Bronchial epithelial cell (primary cell): ENCODE measurements around the gene NHS. TPM values are rescaled to one million over a fixed set of nuclear protein-coding genes. Genes with fewer than 3 reads are reported as not detected.

Experiments
- DNase-seq: peaks from one replicate; pipeline ENCODE4 v3.0.0-alpha.2; 2010; ENCODE audit warnings: low read depth
- FAIRE-seq: peaks from 2 replicates; lab custom pipeline; 2011; peaks lifted over from hg19 to GRCh38; lab: Jason Lieb, UNC
- H3K27me3 ChIP-seq: 2 replicates; pipeline ENCODE4 v1.5.1; 2011; ENCODE audit warnings: low read length; ENCODE audit not compliant: control insufficient read depth, insufficient read depth
- H3K36me3 ChIP-seq: 2 replicates; pipeline ENCODE4 v1.5.1; 2011; ENCODE audit warnings: low read length; ENCODE audit not compliant: control insufficient read depth, insufficient read depth
- H3K4me3 ChIP-seq: 2 replicates; pipeline ENCODE4 v1.5.1; 2011; ENCODE audit warnings: mild to moderate bottlenecking, low read depth, low read length, control low read depth
- total RNA-seq: library from RNA; depleted of rRNA; stranded (reverse); fragments of >200 nt; gene quantifications from 2 replicates; pipeline ENCODE4 v1.2.1, GENCODE V29; 2014
- TF ChIP-seq, protein P1 (sequence below): IDR thresholded peaks from 2 replicates; pipeline ENCODE4 v1.5.1; 2011; ENCODE audit warnings: mild to moderate bottlenecking, moderate library complexity, low read length, control low read depth, inconsistent platforms; ENCODE audit not compliant: insufficient read depth, severe bottlenecking

The NHS gene
- total RNA-seq, 1 donor from 2014 or later, result 0.79 TPM

DNA sequence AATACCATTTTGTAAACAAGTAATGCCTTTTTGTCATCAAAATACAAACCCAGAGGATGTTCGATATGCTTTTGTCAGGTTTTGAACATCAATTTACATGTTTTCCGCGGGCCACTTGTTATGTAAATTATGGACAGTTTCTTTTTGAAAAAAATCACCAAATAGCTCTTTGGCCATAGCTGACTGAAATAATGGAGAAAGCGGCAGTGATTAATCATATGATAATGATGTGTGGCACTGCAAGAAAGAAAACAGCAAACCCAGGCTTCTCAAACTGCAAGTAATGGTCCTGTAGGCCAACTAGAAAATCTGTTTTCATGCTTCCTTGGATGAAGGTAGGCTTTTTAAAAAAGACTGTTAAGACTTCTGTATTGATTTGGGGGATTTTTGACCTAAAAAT lies 346.7 kb downstream of the NHS start:
- FAIRE-seq, result no peak
- H3K4me3 ChIP-seq, result no peak overlapping the region

DNA sequence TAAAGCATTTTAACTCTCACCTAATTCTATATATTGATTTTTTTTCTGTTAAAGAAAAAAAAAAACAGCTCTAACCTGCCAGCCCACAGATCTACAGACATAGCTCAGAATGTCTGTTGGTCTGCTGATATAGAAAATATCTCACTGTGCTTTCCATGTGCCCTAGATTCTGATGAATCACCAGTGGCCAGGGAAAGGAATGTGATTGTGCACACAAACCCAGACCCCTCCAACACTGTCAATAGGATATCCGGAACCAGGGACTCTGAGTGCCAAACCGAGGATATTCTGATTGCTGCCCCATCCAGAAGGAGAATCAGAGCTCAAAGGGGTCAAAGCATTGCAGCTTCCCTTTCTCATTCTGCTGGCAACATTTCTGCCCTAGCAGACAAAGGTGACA lies 350.2 kb downstream of the NHS start:
- Histone ChIP-seq H3K27me3 (no peaks in the 10 kb centered on the region), H3K36me3 (no peaks in the 10 kb centered on the region), H3K4me3 (no peak overlapping the region)
- FAIRE-seq, result no peak
- TF ChIP-seq, protein P1, sequence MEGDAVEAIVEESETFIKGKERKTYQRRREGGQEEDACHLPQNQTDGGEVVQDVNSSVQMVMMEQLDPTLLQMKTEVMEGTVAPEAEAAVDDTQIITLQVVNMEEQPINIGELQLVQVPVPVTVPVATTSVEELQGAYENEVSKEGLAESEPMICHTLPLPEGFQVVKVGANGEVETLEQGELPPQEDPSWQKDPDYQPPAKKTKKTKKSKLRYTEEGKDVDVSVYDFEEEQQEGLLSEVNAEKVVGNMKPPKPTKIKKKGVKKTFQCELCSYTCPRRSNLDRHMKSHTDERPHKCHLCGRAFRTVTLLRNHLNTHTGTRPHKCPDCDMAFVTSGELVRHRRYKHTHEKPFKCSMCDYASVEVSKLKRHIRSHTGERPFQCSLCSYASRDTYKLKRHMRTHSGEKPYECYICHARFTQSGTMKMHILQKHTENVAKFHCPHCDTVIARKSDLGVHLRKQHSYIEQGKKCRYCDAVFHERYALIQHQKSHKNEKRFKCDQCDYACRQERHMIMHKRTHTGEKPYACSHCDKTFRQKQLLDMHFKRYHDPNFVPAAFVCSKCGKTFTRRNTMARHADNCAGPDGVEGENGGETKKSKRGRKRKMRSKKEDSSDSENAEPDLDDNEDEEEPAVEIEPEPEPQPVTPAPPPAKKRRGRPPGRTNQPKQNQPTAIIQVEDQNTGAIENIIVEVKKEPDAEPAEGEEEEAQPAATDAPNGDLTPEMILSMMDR, result no peak
- no peak for DNase-seq

More for the DNA sequence above, 346.7 kb downstream of the NHS start:
- Histone ChIP-seq H3K27me3 (no peaks in the 10 kb centered on the region), H3K36me3 (no peaks in the 10 kb centered on the region)
- TF ChIP-seq, protein P1, result no peak
- DNase-seq, result no peak

DNA sequence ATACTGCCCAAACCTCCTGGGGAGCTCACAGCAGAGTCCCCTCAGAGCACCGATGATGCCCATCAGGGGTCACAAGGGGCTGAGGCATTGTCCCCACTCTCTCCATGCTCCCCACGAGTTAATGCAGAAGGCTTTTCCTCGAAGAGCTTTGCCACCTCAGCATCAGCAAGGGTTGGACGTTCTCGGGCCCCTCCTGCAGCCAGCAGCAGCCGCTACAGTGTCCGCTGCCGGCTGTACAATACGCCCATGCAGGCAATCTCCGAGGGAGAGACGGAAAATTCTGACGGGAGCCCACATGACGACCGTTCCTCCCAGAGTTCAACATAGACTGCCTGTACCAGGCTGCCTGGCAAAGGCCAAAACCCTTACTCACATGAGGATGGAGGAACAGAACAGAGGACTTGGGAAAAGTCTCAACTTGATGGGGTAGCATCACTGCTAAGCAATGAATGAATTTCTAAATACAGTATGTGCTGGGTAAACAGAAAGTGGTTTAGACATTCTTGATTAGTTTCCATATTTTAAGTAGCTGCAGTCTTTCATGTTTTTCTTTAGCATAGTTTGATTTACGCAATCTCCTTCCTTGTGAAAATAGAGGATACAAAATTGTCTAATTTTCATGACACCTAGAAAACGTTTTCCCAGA lies 357.3 kb downstream of the NHS start:
- H3K4me3 ChIP-seq, result no peak overlapping the region
- TF ChIP-seq, protein P1, result no peak
- DNase-seq (peak; percentile 70), FAIRE-seq (no peak)
- H3K27me3 ChIP-seq, result no peaks in the 10 kb centered on the region
- H3K36me3 ChIP-seq, result no peaks in the 10 kb centered on the region

DNA sequence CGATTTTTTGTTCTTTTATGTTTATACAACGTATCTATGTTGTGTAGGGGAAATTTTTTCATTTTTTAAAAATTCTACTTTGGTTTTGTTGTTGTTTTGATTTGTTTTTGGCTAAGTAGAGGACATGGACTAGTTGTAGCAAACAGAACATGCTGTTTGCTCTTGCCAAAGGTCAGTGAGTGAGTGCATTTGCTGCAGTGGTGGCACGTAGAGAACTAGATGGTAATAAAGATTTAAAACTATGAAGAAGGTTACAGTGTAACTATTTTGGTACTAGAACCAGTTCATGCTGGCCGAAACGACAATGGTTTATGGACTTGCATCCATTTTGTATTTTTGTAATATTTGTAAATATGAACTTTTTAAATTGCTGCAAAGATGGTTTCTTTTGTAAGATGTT lies 360.4 kb downstream of the NHS start:
- no peak for FAIRE-seq

DNA sequence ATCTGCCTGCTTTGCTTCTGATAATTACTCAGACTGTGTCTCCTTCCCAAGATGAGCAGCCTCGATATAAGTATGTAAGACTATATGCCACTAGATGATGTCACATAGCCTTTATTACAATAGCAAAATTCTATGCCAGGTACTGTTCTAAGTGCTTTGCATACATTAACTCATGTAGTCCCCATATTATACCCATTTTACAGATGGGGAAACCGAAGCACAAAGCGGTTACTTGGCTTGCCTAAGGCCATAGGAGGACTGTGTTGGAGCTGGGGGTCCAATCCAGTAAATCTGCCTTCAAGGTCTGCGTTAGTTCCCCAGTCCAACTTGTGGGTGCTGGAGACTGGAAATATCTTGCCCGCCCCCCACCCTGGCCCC lies 361.5 kb downstream of the NHS start:
- TF ChIP-seq, protein P1, result no peak
- FAIRE-seq (no peak), DNase-seq (peak; percentile 12)
- Histone ChIP-seq H3K4me3 (peak overlapping the region; percentile 35), H3K27me3 (no peaks in the 10 kb centered on the region), H3K36me3 (no peaks in the 10 kb centered on the region)

More for the DNA sequence above, 360.4 kb downstream of the NHS start:
- Histone ChIP-seq H3K36me3 (no peaks in the 10 kb centered on the region), H3K4me3 (no peak overlapping the region), H3K27me3 (no peaks in the 10 kb centered on the region)
- TF ChIP-seq, protein P1, result no peak
- DNase-seq, result no peak
